Lung (tissue), 12 donors: ENCODE data around the gene GOLGA1. TPM values are rescaled to one million over a fixed set of nuclear protein-coding genes. Genes with fewer than 3 reads are reported as not detected.
A peak's percentile ranks its signal among the peaks of the same experiment; 100 is the strongest.

Source experiments
- ATAC-seq: fragments of 200-7000 bp; cut with Tn5 transposase; one replicate; pipeline ENCODE4 v1.9.1; 2020; ENCODE audit warnings: moderate number of reproducible peaks; ENCODE audit not compliant: insufficient read depth, low FRiP score
- DNase-seq, 3 donors: peaks; one replicate each; pipeline ENCODE4 v3.0.0-alpha.2; 2013 to 2017
- H3K27ac ChIP-seq, 2 donors: one replicate each; pipeline ENCODE4 v1.5.1; 2013; ENCODE audit warnings: mild to moderate bottlenecking in 2 of 2, moderate library complexity in 2 of 2, control low read depth in 1 of 2, inconsistent platforms in 1 of 2, low read depth in 1 of 2, low read length in 1 of 2
- H3K27me3 ChIP-seq, 3 donors: one replicate each; pipeline ENCODE4 v1.5.1; 2013; ENCODE audit warnings: low read length in 2 of 3; ENCODE audit not compliant: control insufficient read depth in 3 of 3, insufficient read depth in 3 of 3
- H3K36me3 ChIP-seq, 4 donors: one replicate each; pipeline ENCODE4 v1.5.1; 2013; ENCODE audit warnings: low read length in 4 of 4, mild to moderate bottlenecking in 1 of 4, moderate library complexity in 1 of 4; ENCODE audit not compliant: control insufficient read depth in 4 of 4, insufficient read depth in 4 of 4
- H3K4me1 ChIP-seq, 5 donors: one replicate each; pipeline ENCODE4 v1.5.1; 2013; ENCODE audit warnings: low read length in 5 of 5, mild to moderate bottlenecking in 2 of 5, moderate library complexity in 1 of 5; ENCODE audit not compliant: control insufficient read depth in 5 of 5, insufficient read depth in 5 of 5
- H3K4me3 ChIP-seq: one replicate; pipeline ENCODE4 v1.5.1; 2013; ENCODE audit warnings: mild to moderate bottlenecking, control low read depth, moderate library complexity
- H3K9ac ChIP-seq, 2 donors: one replicate each; pipeline ENCODE4 v1.5.1; 2013; ENCODE audit warnings: low read length in 2 of 2, control low read depth in 1 of 2; ENCODE audit not compliant: insufficient read depth in 1 of 2
- H3K9me3 ChIP-seq, 4 donors: one replicate each; pipeline ENCODE4 v1.5.1; 2013; ENCODE audit warnings: low read length in 3 of 4, mild to moderate bottlenecking in 1 of 4, moderate library complexity in 1 of 4; ENCODE audit not compliant: control insufficient read depth in 4 of 4, insufficient read depth in 3 of 4
- WGBS, 2 donors: extraction: QIAGEN DNeasy Blood & Tissue Kit; methylation state at CpG; one replicate each; pipeline ENCODE4 v1.1.7; 2013; 5-methylcytosine and 5-hydroxymethylcytosine counted together
- polyA plus RNA-seq, 2 donors: library from polyadenylated mRNA; stranded (reverse); fragments of 200-250 nt; gene quantifications; one replicate each; pipeline ENCODE4 v1.2.1, GENCODE V29; 2013
- total RNA-seq, 2 donors: library from RNA; depleted of rRNA in 1 of 2; stranded (reverse); fragments of >200 nt in 1 of 2; gene quantifications; one replicate each; pipeline ENCODE4 v1.2.1, GENCODE V29; 2014 to 2021
- TF ChIP-seq, protein P1 (sequence below): IDR thresholded peaks from 2 replicates; pipeline ENCODE4 v1.5.1; 2012; ENCODE audit warnings: mild to moderate bottlenecking; ENCODE audit errors: control extremely low read depth, extremely low read depth
- donor health status: control.
- donor health status: control.
- donor health status: Bipolar disorder and iron deficiency.
- donor health status: healthy.
- donor health status: DM: yes; HTN: yes; CAD: no.

The GOLGA1 gene
- total and polyA plus RNA-seq, 4 donors: 6.2 to 20.4 (median 12.3) TPM

DNA sequence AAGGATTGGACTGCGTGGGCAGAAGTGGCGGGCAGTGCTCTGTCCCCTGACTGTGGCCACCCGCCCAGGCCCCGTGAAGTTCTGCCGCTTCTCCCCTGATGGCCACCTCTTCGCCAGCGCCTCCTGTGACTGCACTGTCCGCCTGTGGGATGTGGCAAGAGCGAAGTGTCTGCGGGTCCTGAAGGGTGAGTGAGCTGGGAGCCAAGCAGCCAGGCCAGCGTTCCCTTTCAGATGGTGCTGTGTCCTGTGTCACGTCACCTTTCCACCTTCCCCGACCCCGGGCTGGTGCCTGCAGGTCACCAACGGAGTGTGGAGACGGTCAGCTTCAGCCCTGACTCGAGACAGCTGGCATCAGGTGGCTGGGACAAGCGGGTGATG is 85.3 kb downstream of the GOLGA1 start:
- H3K9ac ChIP-seq: no peak overlapping the region
- DNase-seq: no peak
- no peak overlapping the region for H3K27ac ChIP-seq
- 86 to 89% methylated on average over 18 of the region's 18 CpGs for WGBS, 2 donors
- no peak for ATAC-seq
- H3K9me3 ChIP-seq: no peaks in the 10 kb centered on the region
- H3K36me3 ChIP-seq: peaks cover 17 to 43% (median 24%) of the 10 kb centered on the region in 4 donors
- H3K4me3 ChIP-seq: no peak overlapping the region
- TF ChIP-seq, protein P1, sequence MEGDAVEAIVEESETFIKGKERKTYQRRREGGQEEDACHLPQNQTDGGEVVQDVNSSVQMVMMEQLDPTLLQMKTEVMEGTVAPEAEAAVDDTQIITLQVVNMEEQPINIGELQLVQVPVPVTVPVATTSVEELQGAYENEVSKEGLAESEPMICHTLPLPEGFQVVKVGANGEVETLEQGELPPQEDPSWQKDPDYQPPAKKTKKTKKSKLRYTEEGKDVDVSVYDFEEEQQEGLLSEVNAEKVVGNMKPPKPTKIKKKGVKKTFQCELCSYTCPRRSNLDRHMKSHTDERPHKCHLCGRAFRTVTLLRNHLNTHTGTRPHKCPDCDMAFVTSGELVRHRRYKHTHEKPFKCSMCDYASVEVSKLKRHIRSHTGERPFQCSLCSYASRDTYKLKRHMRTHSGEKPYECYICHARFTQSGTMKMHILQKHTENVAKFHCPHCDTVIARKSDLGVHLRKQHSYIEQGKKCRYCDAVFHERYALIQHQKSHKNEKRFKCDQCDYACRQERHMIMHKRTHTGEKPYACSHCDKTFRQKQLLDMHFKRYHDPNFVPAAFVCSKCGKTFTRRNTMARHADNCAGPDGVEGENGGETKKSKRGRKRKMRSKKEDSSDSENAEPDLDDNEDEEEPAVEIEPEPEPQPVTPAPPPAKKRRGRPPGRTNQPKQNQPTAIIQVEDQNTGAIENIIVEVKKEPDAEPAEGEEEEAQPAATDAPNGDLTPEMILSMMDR: no peak
- H3K27me3 ChIP-seq: no peaks in the 10 kb centered on the region
- peaks cover 5 to 16% (median 10%) of the 10 kb centered on the region in 5 donors for H3K4me1 ChIP-seq

DNA sequence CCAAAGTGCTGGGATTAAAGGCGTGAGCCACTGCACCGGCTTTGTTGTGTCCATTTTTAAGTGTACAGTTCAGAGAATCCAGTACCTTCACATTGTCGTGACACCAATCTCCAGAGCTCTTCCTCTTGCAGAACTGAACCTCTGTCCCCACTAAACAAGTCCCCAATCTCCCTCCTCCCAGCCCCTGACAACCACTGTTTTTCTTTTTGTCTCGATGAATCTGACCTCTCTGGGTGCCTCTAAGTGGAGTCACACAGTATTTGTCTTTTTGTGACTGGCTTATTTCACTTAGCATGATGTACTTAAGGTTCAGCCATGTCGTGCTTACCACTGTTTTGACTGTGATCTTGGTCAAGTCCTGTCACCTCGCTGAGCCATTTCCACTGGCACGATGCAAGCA is 86.1 kb downstream of the GOLGA1 start:
- DNase-seq: no peak
- no peak overlapping the region for H3K27ac ChIP-seq
- H3K9me3 ChIP-seq: no peaks in the 10 kb centered on the region
- H3K9ac ChIP-seq: no peak overlapping the region
- ATAC-seq: no peak
- H3K36me3 ChIP-seq: peaks cover 11 to 36% (median 16%) of the 10 kb centered on the region in 4 donors
- TF ChIP-seq, protein P1: no peak
- H3K27me3 ChIP-seq: no peaks in the 10 kb centered on the region
- no peak overlapping the region for H3K4me3 ChIP-seq
- H3K4me1 ChIP-seq: peaks cover 0 to 9% (median 3%) of the 10 kb centered on the region in 5 donors
- 59 to 68% methylated on average over 7 of the region's 7 CpGs for WGBS, 2 donors

DNA sequence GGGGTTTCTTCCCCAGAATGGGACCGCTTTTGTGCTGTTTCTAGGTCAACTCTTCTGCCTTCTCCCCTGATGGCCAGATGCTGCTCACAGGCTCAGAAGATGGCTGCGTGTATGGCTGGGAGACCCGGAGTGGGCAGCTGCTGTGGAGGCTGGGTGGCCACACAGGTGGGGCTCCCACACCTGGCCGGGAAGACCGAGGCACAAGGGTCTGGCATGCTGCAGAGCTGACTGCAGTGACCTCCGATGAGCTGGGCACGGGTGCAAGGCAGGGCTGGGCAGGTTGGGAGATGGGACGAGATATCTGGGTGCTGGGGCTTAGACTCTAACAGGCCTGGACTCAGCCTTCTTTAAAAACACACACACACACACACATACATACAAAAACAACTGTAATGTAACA is 86.7 kb downstream of the GOLGA1 start:
- no peak overlapping the region for H3K27ac ChIP-seq
- 90 to 92% methylated on average over 8 of the region's 8 CpGs for WGBS, 2 donors
- ATAC-seq (no peak), DNase-seq (no peak)
- H3K9me3 ChIP-seq: no peaks in the 10 kb centered on the region
- no peak overlapping the region for H3K9ac ChIP-seq
- TF ChIP-seq, protein P1: no peak
- H3K4me3 ChIP-seq: no peak overlapping the region
- H3K36me3 ChIP-seq: peaks cover 5 to 30% (median 11%) of the 10 kb centered on the region in 4 donors
- H3K27me3 ChIP-seq: no peaks in the 10 kb centered on the region
- peaks cover 0 to 5% (median 0%) of the 10 kb centered on the region in 5 donors for H3K4me1 ChIP-seq

DNA sequence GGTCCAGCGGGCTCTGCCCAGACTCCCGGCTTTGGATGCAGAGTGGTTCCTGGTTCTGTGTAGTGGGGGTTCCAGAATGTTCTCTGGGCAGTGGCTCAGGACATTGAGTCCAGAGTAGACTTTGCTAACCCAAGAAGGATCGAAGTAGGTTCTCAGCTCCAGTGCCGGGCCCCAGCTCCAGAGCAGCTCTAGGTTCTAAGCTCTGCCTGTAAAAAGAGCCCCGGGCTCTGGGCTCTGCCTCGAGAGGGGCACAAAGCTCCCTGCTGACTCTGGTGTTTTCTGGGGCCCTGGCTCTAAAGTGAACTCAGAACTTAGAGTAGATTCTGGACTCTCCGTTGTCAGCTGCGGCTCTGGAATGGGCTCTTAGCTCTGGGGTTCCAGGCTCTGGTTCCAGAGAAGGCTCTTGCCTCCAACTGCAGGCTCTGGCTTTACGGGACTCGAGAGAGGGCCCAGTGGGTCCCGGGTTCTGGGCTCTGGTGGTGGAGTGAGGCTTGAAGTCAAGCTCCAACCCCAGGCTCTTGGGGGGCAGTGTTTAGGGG is 87.2 kb downstream of the GOLGA1 start:
- TF ChIP-seq, protein P1: no peak
- H3K9ac ChIP-seq: peak overlapping the region in 1 of 2 donors; percentile 11
- DNase-seq: no peak

More for the DNA sequence above, 87.2 kb downstream of the GOLGA1 start:
- H3K4me3 ChIP-seq: no peak overlapping the region
- no peaks in the 10 kb centered on the region for H3K27me3 ChIP-seq
- H3K9me3 ChIP-seq: no peaks in the 10 kb centered on the region
- peaks cover 0 to 25% (median 9%) of the 10 kb centered on the region in 4 donors for H3K36me3 ChIP-seq
- ATAC-seq: no peak
- peaks cover 0 to 5% (median 0%) of the 10 kb centered on the region in 5 donors for H3K4me1 ChIP-seq
- WGBS, 2 donors: 66 to 78% methylated on average over 11 of the region's 11 CpGs
- H3K27ac ChIP-seq: no peak overlapping the region
